Neural progenitor cell (in vitro differentiated cells): ENCODE measurements around the gene KIF16B. TPM values are rescaled to one million over a fixed set of nuclear protein-coding genes. Genes with fewer than 3 reads are reported as not detected.
A peak's percentile ranks its signal among the peaks of the same experiment; 100 is the strongest.

Experiments used
- DNase-seq: peaks from one replicate; pipeline ENCODE4 v3.0.0-alpha.2; 2016; ENCODE audit warnings: low spot score
- H2AFZ ChIP-seq: fragments of 200-600 bp; sonication (generic); replicated peaks from 2 replicates; pipeline ENCODE4 v1.6.1; 2016; ENCODE audit warnings: antibody characterized with exemption
- H3F3A ChIP-seq: fragments of 200-600 bp; sonication (generic); 2 replicates; pipeline ENCODE4 v1.6.1; 2016; ENCODE audit warnings: antibody characterized with exemption, low read depth
- H3K27ac ChIP-seq: fragments of 200-600 bp; sonication (generic); 2 replicates; pipeline ENCODE4 v1.5.1; 2016; ENCODE audit warnings: mild to moderate bottlenecking
- H3K27me3 ChIP-seq: fragments of 200-600 bp; sonication (generic); 2 replicates; pipeline ENCODE4 v1.6.1; 2016; ENCODE audit warnings: mild to moderate bottlenecking, moderate library complexity
- H3K36me3 ChIP-seq: fragments of 200-600 bp; sonication (generic); 2 replicates; pipeline ENCODE4 v1.5.1; 2016
- H3K4me1 ChIP-seq: fragments of 200-600 bp; sonication (generic); 2 replicates; pipeline ENCODE4 v1.6.1; 2016; ENCODE audit warnings: mixed run types
- H3K4me2 ChIP-seq: fragments of 200-600 bp; sonication (generic); 2 replicates; pipeline ENCODE4 v1.6.1; 2016
- H3K4me3 ChIP-seq: fragments of 200-600 bp; sonication (generic); 2 replicates; pipeline ENCODE4 v1.5.1; 2016
- H3K79me2 ChIP-seq: fragments of 200-600 bp; sonication (generic); 2 replicates; pipeline ENCODE4 v1.6.1; 2016; ENCODE audit warnings: low read depth
- H3K9ac ChIP-seq: fragments of 200-600 bp; sonication (generic); 2 replicates; pipeline ENCODE4 v1.6.1; 2016
- H3K9me3 ChIP-seq: fragments of 200-600 bp; sonication (generic); 2 replicates; pipeline ENCODE4 v1.5.1; 2016; ENCODE audit warnings: low read depth
- H4K20me1 ChIP-seq: fragments of 200-600 bp; sonication (generic); 2 replicates; pipeline ENCODE4 v1.6.1; 2016; ENCODE audit warnings: low read depth
- H3K27ac Mint-ChIP-seq: 3 replicates; pipeline ENCODE4 v1.8.0; 2021; ENCODE audit warnings: mixed read lengths
- H3K27me3 Mint-ChIP-seq: 2 replicates; pipeline ENCODE4 v1.8.0; 2022; ENCODE audit warnings: low read depth, mild to moderate bottlenecking, inconsistent platforms, moderate library complexity, mixed read lengths; ENCODE audit not compliant: insufficient read depth
- H3K36me3 Mint-ChIP-seq: 3 replicates; pipeline ENCODE4 v1.8.0; 2021; ENCODE audit warnings: mixed read lengths
- H3K4me1 Mint-ChIP-seq: 3 replicates; pipeline ENCODE4 v1.8.0; 2021; ENCODE audit warnings: mixed read lengths
- H3K4me3 Mint-ChIP-seq: 3 replicates; pipeline ENCODE4 v1.8.0; 2021; ENCODE audit warnings: mild to moderate bottlenecking, moderate library complexity, mixed read lengths
- H3K9me3 Mint-ChIP-seq: 3 replicates; pipeline ENCODE4 v1.8.0; 2020; ENCODE audit warnings: mixed read lengths
- CTCF ChIP-seq: fragments of 200-600 bp; sonication (generic); IDR thresholded peaks from 2 replicates; pipeline ENCODE4 v1.5.1; 2017; ENCODE audit warnings: antibody characterized with exemption, mild to moderate bottlenecking
- EZH2 ChIP-seq: fragments of 200-600 bp; sonication (generic); IDR thresholded peaks from 2 replicates; pipeline ENCODE4 v1.6.1; 2017; ENCODE audit warnings: antibody characterized with exemption, mild to moderate bottlenecking, moderate library complexity
- EZH2phosphoT487 ChIP-seq: fragments of 200-600 bp; sonication (generic); IDR thresholded peaks from 2 replicates; pipeline ENCODE4 v1.6.1; 2017; ENCODE audit warnings: antibody characterized with exemption
- total RNA-seq: library from RNA; depleted of rRNA; stranded (reverse); fragments of >200 nt; gene quantifications from 2 replicates; pipeline ENCODE4 v1.2.3, GENCODE V29; 2015; ENCODE audit warnings: low replicate concordance

KIF16B gene
- total RNA-seq, 1 donor from 2014 or later, result 15.5 TPM

DNA sequence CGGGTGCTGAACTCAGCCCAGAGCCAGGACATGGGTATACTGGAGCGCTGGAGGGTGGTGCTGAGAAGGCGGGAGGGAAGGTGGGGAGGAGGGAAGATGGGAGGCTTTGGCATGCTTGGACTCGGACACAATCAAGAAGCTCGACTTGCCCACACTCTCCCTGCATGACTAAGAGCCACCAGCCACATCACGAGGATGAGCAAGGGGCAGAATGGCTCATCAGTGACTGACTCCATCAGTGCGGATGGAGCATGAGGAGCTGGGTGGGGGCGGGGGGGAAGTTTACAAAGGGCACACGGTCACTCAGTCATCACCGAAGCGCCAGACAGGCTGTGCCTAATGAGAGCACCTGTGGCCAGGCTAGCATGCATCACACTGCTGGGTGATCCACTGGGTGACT is 222.8 kb downstream of the KIF16B start:
- H3K9me3 Mint-ChIP-seq, result no peaks in the 10 kb centered on the region
- H3K27me3 Mint-ChIP-seq, result no peaks in the 10 kb centered on the region
- H3K9ac ChIP-seq, result no peak overlapping the region
- no peak overlapping the region for H2AFZ ChIP-seq
- H3K36me3 ChIP-seq, result no peaks in the 10 kb centered on the region
- H3K4me2 ChIP-seq, result no peak overlapping the region
- H3K4me1 ChIP-seq, result no peaks in the 10 kb centered on the region
- H3K4me1 Mint-ChIP-seq, result peaks cover 18% of the 10 kb centered on the region
- DNase-seq, result no peak
- no peak overlapping the region for H3K27ac ChIP-seq
- no peak overlapping the region for H3K27ac Mint-ChIP-seq
- no peaks in the 10 kb centered on the region for H3K27me3 ChIP-seq
- no peak for TF ChIP-seq CTCF
- no peak for TF ChIP-seq EZH2phosphoT487
- TF ChIP-seq EZH2, result no peak
- H3K79me2 ChIP-seq, result no peaks in the 10 kb centered on the region
- H3F3A ChIP-seq, result no peaks in the 10 kb centered on the region
- no peak overlapping the region for H3K4me3 Mint-ChIP-seq
- H4K20me1 ChIP-seq, result no peaks in the 10 kb centered on the region
- H3K36me3 Mint-ChIP-seq, result peaks cover 3% of the 10 kb centered on the region
- H3K4me3 ChIP-seq, result no peak overlapping the region
- no peaks in the 10 kb centered on the region for H3K9me3 ChIP-seq

DNA sequence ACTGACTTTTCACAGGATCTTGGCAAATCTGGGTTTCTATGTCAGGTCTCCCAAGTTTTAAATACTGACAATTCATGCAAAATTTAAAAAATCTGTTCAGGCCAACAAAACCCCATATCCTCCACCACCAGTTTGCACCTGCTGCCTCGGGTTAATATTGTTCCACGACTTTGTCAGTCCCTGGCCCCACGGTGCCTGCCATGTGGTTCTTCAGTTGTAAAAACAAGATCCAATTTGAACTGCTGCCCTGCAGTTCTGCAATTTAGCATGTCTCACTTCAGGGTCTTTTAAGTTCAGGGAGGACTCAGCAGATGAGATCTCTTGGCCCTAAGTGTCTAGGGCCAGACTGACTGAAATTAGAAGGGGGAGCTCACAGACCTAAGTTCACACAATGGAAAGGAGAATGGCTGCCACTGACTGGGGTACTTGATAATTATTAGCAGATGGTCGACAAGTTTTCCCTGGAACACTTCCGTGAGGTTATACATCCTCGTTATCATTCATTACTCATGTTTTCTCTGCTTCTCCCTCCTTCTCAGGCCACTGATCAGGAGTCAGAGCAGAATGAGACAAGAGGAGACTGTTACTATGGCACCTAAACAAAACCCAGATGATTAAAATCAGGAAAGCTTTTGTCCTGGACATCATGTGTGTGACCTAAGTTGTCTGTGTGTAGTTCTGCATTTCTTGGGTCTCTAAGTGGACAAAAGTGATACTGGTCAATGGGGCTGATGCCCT is 223.6 kb downstream of the KIF16B start:
- H3K9ac ChIP-seq, result no peak overlapping the region
- no peak overlapping the region for H3K27ac ChIP-seq
- Mint-ChIP-seq H3K9me3 (no peaks in the 10 kb centered on the region), H3K36me3 (peaks cover 3% of the 10 kb centered on the region), H3K4me1 (peaks cover 18% of the 10 kb centered on the region), H3K27ac (peak overlapping the region; percentile 87), H3K4me3 (no peak overlapping the region), H3K27me3 (no peaks in the 10 kb centered on the region)
- H3K4me2 ChIP-seq, result no peak overlapping the region
- H3K9me3 ChIP-seq, result no peaks in the 10 kb centered on the region
- no peaks in the 10 kb centered on the region for H3F3A ChIP-seq
- no peaks in the 10 kb centered on the region for H4K20me1 ChIP-seq
- H3K27me3 ChIP-seq, result no peaks in the 10 kb centered on the region
- no peaks in the 10 kb centered on the region for H3K4me1 ChIP-seq
- no peak overlapping the region for H3K4me3 ChIP-seq
- H3K79me2 ChIP-seq, result no peaks in the 10 kb centered on the region
- H3K36me3 ChIP-seq, result no peaks in the 10 kb centered on the region
- no peak for DNase-seq
- TF ChIP-seq CTCF (no peak), EZH2 (no peak), EZH2phosphoT487 (no peak)
- no peak overlapping the region for H2AFZ ChIP-seq

DNA sequence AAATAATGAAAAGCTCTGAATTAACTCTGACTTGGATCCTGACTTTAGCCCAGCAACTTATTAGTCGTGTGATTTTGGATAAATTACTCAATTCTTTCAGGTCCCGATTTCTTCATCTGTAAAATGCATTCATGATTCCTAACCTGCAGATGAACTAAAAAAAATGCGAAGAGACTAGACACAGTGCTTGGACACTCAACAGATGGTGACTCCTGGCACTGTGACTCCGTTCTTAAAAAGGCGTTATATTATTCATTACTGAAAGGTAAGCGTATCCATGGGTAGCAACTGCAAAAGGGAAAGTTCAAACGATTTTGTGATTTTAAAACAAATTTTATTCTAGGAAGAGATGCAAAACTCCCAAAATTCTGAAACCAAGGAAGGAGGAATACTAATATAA is 226.3 kb downstream of the KIF16B start:
- no peaks in the 10 kb centered on the region for H3K9me3 Mint-ChIP-seq
- Histone ChIP-seq H3K36me3 (no peaks in the 10 kb centered on the region), H3K27me3 (no peaks in the 10 kb centered on the region), H3K9ac (no peak overlapping the region), H2AFZ (no peak overlapping the region), H3K9me3 (no peaks in the 10 kb centered on the region), H3K79me2 (no peaks in the 10 kb centered on the region), H3K4me1 (no peaks in the 10 kb centered on the region), H3F3A (no peaks in the 10 kb centered on the region), H3K4me2 (no peak overlapping the region), H3K4me3 (no peak overlapping the region), H3K27ac (no peak overlapping the region), H4K20me1 (no peaks in the 10 kb centered on the region)
- H3K4me3 Mint-ChIP-seq, result no peak overlapping the region
- peaks cover 2% of the 10 kb centered on the region for H3K36me3 Mint-ChIP-seq
- no peak overlapping the region for H3K27ac Mint-ChIP-seq
- no peak for TF ChIP-seq CTCF
- TF ChIP-seq EZH2, result no peak
- no peak for TF ChIP-seq EZH2phosphoT487
- DNase-seq, result no peak
- peaks cover 2% of the 10 kb centered on the region for H3K27me3 Mint-ChIP-seq
- peaks cover 15% of the 10 kb centered on the region for H3K4me1 Mint-ChIP-seq
